Dermis blood vessel endothelial cell (primary cell): Measurements from ENCODE around the gene VEGFA. TPM values are rescaled to one million over a fixed set of nuclear protein-coding genes. Genes with fewer than 3 reads are reported as not detected.

Experiments used
- DNase-seq: peaks from one replicate; pipeline ENCODE4 v3.0.0; 2010
- total RNA-seq: library from RNA; depleted of rRNA; stranded (reverse); fragments of >200 nt; gene quantifications from 2 replicates; pipeline ENCODE4 v1.2.3, GENCODE V29; 2014

Gene VEGFA
- total RNA-seq, 1 donor from 2014 or later = 10.9 TPM

GRCh38 chr6:43773980-43774775 is 4.2 kb downstream of the VEGFA start:
- no peak for DNase-seq

GRCh38 chr6:43774776-43775534 is 4.9 kb downstream of the VEGFA start:
- DNase-seq = peak; percentile 76

GRCh38 chr6:43775535-43775885 is 5.5 kb downstream of the VEGFA start:
- DNase-seq = no peak

- DNase-seq = no peak
Observed at GRCh38 chr6:43776115-43776798, 6.2 kb downstream of the VEGFA start.

DNA sequence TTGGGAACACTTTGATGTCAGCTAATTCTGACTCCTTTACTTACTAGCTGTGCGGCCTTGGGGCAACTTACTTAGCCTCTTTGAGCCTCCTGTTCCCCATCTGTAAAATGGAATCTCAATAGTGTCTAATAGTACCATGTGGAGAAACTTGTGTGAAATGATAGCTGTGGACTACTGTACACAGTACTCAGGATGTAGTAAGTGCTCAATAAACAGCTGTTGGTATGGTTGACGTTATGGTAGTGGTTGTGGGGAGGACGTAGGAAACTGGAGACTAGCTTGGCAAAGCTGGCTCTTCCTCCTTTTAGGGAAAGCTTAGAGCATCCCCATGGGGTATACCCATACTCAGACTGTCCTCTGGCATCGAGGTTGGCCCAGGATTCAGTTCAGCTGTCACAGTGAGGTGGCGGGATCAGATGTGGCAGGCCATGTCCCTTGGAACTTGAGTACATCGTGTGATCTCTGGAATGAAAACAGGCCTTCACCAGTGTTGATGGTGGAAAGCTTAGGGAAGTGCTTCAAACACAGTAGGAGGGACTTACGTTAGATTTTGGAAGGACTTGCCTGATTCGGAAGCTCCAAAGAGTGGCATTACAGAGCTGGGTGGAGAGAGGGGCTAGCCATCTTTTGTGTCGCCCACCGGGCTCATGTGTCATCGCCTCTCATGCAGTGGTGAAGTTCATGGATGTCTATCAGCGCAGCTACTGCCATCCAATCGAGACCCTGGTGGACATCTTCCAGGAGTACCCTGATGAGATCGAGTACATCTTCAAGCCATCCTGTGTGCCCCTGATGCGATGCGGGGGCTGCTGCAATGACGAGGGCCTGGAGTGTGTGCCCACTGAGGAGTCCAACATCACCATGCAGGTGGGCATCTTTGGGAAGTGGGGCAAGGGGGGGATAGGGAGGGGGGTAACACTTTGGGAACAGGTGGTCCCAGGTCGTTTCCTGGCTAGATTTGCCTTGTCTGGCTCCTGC is 7.1 kb downstream of the VEGFA start:
- no peak for DNase-seq

- DNase-seq = no peak
Observed at GRCh38 chr6:43778131-43778855, 8.3 kb downstream of the VEGFA start.

- no peak for DNase-seq
Observed at GRCh38 chr6:43778976-43779851, 9.2 kb downstream of the VEGFA start.

DNA sequence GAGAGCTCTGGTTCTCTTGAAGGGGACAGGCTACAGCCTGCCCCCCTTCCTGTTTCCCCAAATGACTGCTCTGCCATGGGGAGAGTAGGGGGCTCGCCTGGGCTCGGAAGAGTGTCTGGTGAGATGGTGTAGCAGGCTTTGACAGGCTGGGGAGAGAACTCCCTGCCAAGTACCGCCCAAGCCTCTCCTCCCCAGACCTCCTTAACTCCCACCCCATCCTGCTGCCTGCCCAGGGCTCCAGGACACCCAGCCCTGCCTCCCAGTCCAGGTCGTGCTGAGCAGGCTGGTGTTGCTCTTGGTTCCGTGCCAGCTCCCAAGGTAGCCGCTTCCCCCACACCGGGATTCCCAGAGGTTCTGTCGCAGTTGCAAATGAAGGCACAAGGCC is 9.8 kb downstream of the VEGFA start:
- DNase-seq = no peak

DNA sequence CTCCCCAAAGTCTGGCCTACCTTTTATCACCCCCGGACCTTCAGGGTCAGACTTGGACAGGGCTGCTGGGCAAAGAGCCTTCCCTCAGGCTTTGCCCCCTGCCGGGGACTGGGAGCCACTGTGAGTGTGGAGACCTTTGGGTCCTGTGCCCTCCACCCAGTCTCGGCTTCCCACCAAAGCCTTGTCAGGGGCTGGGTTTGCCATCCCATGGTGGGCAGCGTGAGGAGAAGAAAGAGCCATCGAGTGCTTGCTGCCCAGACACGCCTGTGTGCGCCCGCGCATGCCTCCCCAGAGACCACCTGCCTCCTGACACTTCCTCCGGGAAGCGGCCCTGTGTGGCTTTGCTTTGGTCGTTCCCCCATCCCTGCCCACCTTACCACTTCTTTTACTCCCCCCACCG is 10.3 kb downstream of the VEGFA start:
- no peak for DNase-seq

DNA sequence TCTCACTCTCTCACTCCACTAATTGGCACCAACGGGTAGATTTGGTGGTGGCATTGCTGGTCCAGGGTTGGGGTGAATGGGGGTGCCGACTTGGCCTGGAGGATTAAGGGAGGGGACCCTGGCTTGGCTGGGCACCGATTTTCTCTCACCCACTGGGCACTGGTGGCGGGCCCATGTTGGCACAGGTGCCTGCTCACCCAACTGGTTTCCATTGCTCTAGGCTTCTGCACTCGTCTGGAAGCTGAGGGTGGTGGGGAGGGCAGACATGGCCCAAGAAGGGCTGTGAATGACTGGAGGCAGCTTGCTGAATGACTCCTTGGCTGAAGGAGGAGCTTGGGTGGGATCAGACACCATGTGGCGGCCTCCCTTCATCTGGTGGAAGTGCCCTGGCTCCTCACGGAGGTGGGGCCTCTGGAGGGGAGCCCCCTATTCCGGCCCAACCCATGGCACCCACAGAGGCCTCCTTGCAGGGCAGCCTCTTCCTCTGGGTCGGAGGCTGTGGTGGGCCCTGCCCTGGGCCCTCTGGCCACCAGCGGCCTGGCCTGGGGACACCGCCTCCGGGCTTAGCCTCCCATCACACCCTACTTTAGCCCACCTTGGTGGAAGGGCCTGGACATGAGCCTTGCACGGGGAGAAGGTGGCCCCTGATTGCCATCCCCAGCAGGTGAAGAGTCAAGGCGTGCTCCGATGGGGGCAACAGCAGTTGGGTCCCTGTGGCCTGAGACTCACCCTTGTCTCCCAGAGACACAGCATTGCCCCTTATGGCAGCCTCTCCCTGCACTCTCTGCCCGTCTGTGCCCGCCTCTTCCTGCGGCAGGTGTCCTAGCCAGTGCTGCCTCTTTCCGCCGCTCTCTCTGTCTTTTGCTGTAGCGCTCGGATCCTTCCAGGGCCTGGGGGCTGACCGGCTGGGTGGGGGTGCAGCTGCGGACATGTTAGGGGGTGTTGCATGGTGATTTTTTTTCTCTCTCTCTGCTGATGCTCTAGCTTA is 11.2 kb downstream of the VEGFA start:
- no peak for DNase-seq

DNA sequence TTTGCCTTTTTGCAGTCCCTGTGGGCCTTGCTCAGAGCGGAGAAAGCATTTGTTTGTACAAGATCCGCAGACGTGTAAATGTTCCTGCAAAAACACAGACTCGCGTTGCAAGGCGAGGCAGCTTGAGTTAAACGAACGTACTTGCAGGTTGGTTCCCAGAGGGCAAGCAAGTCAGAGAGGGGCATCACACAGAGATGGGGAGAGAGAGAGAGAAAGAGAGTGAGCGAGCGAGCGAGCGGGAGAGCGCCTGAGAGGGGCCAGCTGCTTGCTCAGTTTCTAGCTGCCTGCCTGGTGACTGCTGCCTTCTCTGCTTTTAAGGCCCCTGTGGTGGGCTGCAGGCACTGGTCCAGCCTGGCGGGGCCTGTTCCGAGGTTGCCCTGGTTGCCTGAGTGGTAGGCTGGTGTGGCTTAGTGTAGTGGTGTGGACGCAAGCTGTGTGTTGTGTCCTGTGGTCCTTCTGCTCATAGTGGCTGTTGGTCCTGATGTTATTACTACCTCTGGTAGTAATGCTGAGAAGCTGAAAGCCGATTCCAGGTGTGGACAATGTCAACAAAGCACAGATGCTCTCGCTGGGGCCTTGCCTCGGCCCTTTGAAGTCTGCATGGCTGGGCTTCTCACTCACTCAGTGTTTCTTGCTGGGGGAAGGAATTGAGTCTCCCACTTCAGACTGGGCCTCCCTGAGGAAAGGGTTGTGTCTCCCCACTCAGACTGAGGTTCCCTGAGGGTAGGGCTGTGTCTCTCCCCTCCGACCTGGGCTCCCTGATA is 12.1 kb downstream of the VEGFA start:
- DNase-seq = no peak

GRCh38 chr6:43782764-43783513 is 12.9 kb downstream of the VEGFA start:
- no peak for DNase-seq

- no peak for DNase-seq
Observed at GRCh38 chr6:43784049-43784855, 14.2 kb downstream of the VEGFA start.

DNA sequence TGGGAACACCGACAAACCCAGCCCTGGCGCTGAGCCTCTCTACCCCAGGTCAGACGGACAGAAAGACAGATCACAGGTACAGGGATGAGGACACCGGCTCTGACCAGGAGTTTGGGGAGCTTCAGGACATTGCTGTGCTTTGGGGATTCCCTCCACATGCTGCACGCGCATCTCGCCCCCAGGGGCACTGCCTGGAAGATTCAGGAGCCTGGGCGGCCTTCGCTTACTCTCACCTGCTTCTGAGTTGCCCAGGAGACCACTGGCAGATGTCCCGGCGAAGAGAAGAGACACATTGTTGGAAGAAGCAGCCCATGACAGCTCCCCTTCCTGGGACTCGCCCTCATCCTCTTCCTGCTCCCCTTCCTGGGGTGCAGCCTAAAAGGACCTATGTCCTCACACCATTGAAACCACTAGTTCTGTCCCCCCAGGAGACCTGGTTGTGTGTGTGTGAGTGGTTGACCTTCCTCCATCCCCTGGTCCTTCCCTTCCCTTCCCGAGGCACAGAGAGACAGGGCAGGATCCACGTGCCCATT is 15.3 kb downstream of the VEGFA start:
- no peak for DNase-seq

DNA sequence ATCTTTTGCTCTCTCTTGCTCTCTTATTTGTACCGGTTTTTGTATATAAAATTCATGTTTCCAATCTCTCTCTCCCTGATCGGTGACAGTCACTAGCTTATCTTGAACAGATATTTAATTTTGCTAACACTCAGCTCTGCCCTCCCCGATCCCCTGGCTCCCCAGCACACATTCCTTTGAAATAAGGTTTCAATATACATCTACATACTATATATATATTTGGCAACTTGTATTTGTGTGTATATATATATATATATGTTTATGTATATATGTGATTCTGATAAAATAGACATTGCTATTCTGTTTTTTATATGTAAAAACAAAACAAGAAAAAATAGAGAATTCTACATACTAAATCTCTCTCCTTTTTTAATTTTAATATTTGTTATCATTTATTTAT is 15.9 kb downstream of the VEGFA start:
- no peak for DNase-seq

DNA sequence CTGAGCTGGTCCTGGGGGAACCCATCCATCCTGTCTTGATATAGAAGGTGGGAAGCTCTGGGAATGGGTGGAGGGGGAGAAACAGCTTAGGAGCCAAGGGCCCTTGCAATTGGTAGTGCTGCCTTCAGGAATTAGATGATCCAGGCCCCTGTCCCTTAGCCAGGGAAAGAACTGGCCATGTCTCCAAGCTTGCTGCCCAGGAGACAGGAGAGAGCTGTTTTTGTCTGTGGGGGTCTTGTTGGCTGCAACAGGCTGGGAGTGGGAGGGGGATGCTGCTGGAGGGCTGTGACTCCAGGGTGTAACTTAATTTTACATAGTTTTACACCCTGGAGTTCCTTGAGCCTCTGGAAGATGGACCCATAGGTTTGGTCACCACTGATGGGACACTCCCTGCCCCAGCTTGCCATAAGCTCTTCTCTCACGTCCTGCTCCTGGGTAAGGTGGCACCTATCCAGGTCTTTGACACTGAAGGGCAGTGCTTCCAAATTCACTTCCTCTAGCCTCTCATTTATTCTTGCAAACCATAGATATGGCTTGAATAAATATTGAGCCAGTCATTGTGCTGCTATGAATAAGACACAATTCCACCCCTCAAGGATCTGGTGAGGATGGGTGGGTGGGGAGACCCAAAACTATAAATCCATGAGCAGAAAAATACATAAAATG is 16.8 kb downstream of the VEGFA start:
- no peak for DNase-seq
